Heart left ventricle (tissue), 13 donors: ENCODE measurements around the gene TPPP2.

ENCODE experiments used
- POLR2A ChIP-seq, 2 donors: fragments of 450-650 bp; IDR thresholded peaks; one replicate each; pipeline ENCODE4 v1.6.1; 2017; ENCODE audit warnings: antibody characterized with exemption in 2 of 2, mild to moderate bottlenecking in 2 of 2, moderate library complexity in 2 of 2
- TF ChIP-seq, protein P1 (sequence below), 12 donors: fragments of 200-600 bp; sonication (generic) in 4 of 12; IDR thresholded peaks; one replicate each; pipeline versions ENCODE4 v1.5.0 to v1.8.0; 2018 to 2022; ENCODE audit warnings: antibody characterized with exemption in 12 of 12, mild to moderate bottlenecking in 5 of 12
- donor health status: ischemic (EF 13 %, LVEDD 7.1; RV severe dilation, severe dysfunction).
- donor health status: DM: no; HTN: yes; CAD: no.
- donor health status: DM: no; HTN: no; CAD: no.
- donor health status: ischemic (EF 25% LVEDD 6.9; RV normal size, moderate dysfunction).
- donor health status: ischemic (EF 25% LVEDD 5.7; RV mildly dilated, moderate dysfunction).
- donor health status: ischemic (EF 35%, LVEDD 5.7; RV mildly dilated, moderate dysfunction).
- donor health status: nonischemic (EF 11% LVEDD 7.7; RV severe dilation, severe dysfunction).
- donor health status: DM: yes; HTN: yes; CAD: no.
- donor health status: PGD.
- donor health status: ischemic (EF 29% LVEDD 5.4; RV normal size, mild dysfunction).
- donor health status: nonischemic (EF 23%, LVEDD 6.1; RV moderate dilation, normal function).

DNA sequence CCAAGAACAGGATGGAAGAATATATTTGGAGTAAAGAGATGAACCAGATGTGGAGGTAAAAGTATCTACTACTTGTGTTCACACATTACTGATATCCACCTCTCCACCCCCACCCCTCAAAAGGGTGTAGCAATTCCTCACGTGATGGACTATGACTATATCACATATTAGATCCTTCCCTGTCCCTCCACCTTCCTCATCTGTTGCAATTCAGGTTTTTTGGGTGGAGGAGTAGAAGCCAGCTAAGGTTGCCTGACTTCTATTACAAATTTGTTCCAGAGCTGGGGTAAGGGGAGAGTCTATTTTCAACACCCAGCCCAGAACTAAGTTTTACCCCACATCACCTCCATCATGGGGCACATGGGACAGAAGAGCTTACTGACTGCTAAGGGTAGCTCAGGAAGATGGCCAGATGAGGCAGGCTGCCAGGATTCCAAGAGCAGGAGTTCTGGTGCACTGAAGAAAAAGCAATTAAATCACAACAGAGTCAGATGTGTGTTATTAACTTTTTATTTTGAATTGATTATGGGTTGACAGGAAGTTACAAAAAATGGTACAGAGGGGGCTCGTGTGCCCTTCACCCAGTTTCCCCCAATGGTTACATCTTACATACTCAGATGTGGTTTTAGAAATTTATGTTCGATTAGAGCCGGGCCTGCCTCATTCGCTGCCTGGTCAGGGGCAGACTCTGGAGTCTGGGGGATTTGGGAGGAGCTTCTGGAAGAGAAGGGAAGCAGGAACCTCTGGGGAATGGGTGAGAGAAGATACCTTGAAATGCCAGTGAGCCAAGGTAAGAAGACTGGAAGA lies 2.5 kb downstream of the TPPP2 start:
- TF ChIP-seq, protein P1, sequence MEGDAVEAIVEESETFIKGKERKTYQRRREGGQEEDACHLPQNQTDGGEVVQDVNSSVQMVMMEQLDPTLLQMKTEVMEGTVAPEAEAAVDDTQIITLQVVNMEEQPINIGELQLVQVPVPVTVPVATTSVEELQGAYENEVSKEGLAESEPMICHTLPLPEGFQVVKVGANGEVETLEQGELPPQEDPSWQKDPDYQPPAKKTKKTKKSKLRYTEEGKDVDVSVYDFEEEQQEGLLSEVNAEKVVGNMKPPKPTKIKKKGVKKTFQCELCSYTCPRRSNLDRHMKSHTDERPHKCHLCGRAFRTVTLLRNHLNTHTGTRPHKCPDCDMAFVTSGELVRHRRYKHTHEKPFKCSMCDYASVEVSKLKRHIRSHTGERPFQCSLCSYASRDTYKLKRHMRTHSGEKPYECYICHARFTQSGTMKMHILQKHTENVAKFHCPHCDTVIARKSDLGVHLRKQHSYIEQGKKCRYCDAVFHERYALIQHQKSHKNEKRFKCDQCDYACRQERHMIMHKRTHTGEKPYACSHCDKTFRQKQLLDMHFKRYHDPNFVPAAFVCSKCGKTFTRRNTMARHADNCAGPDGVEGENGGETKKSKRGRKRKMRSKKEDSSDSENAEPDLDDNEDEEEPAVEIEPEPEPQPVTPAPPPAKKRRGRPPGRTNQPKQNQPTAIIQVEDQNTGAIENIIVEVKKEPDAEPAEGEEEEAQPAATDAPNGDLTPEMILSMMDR (IDR thresholded peaks at IDR 0.05): no peak
- TF ChIP-seq POLR2A (IDR thresholded peaks at IDR 0.05): no peak
